SK-N-SH treated with all-trans-retinoic acid at 6 μM for 48 hours (cell line): ENCODE results near the gene ACP2.

Source experiments
- ATAC-seq: fragments of 200-7000 bp; cut with Tn5 transposase; 3 replicates; pipeline ENCODE4 v1.9.1; 2020; ENCODE audit warnings: mild to moderate bottlenecking, moderate library complexity
- ARNTL ChIP-seq: fragments of 450-650 bp; formaldehyde crosslinking; IDR thresholded peaks from 2 replicates; pipeline ENCODE4 v1.5.0; 2020; ENCODE audit warnings: low read depth, mild to moderate bottlenecking, moderate library complexity, borderline replicate concordance
- BACH2 ChIP-seq: fragments of 250-450 bp; sonication (Bioruptor Pico); IDR thresholded peaks from 2 replicates; pipeline ENCODE4 v1.9.0; 2021; ENCODE audit warnings: mild to moderate bottlenecking, borderline replicate concordance
- CREB5 ChIP-seq: fragments of 250-450 bp; sonication (Bioruptor Pico); IDR thresholded peaks from 2 replicates; pipeline ENCODE4 v1.5.1; 2020; ENCODE audit warnings: low read depth, mild to moderate bottlenecking, moderate library complexity
- CSDC2 ChIP-seq: fragments of 250-450 bp; sonication (Bioruptor Pico); IDR thresholded peaks from 2 replicates; pipeline ENCODE4 v1.5.0; 2020; ENCODE audit warnings: mild to moderate bottlenecking, moderate library complexity
- CSRNP3 ChIP-seq: fragments of 250-450 bp; sonication (Bioruptor Pico); IDR thresholded peaks from 2 replicates; pipeline ENCODE4 v1.5.1; 2021; ENCODE audit warnings: mild to moderate bottlenecking, moderate library complexity
- ESRRG ChIP-seq: fragments of 250-450 bp; sonication (Bioruptor Pico); IDR thresholded peaks from 2 replicates; pipeline ENCODE4 v1.6.1; 2021; ENCODE audit warnings: mild to moderate bottlenecking
- GLIS3 ChIP-seq: fragments of 250-450 bp; sonication (Bioruptor Pico); IDR thresholded peaks from 2 replicates; pipeline ENCODE4 v1.5.0; 2020; ENCODE audit warnings: mild to moderate bottlenecking, moderate library complexity
- ISL1 ChIP-seq: fragments of 250-450 bp; sonication (Bioruptor Pico); IDR thresholded peaks from 2 replicates; pipeline ENCODE4 v2.1.2; 2022; ENCODE audit warnings: mild to moderate bottlenecking, moderate library complexity
- PATZ1 ChIP-seq: fragments of 250-450 bp; sonication (Bioruptor Pico); IDR thresholded peaks from 2 replicates; pipeline ENCODE4 v1.8.0; 2020; ENCODE audit warnings: mild to moderate bottlenecking, moderate library complexity, borderline replicate concordance
- POU6F1 ChIP-seq: fragments of 250-450 bp; sonication (Bioruptor Pico); IDR thresholded peaks from 2 replicates; pipeline ENCODE4 v1.8.0; 2021; ENCODE audit warnings: low read depth, mild to moderate bottlenecking, moderate library complexity, borderline replicate concordance
- PPARA ChIP-seq: fragments of 250-450 bp; sonication (Bioruptor Pico); IDR thresholded peaks from 2 replicates; pipeline ENCODE4 v1.5.0; 2020; ENCODE audit warnings: mild to moderate bottlenecking, borderline replicate concordance
- RARB ChIP-seq: fragments of 250-450 bp; sonication (Bioruptor Pico); IDR thresholded peaks from 2 replicates; pipeline ENCODE4 v1.8.0; 2021; ENCODE audit warnings: mild to moderate bottlenecking, moderate library complexity
- SNAI2 ChIP-seq: fragments of 250-450 bp; sonication (Bioruptor Pico); IDR thresholded peaks from 2 replicates; pipeline ENCODE4 v1.5.0; 2020; ENCODE audit warnings: mild to moderate bottlenecking, moderate library complexity
- TCF4 ChIP-seq: fragments of 250-450 bp; sonication (Bioruptor Pico); IDR thresholded peaks from 2 replicates; pipeline ENCODE4 v1.8.0; 2021; ENCODE audit warnings: mild to moderate bottlenecking, moderate library complexity, borderline replicate concordance
- TOX ChIP-seq: fragments of 250-450 bp; sonication (Bioruptor Pico); IDR thresholded peaks from 2 replicates; pipeline ENCODE4 v1.8.0; 2021; ENCODE audit warnings: mild to moderate bottlenecking, moderate library complexity, borderline replicate concordance
- TSHZ2 ChIP-seq: fragments of 250-450 bp; sonication (Bioruptor Pico); IDR thresholded peaks from 2 replicates; pipeline ENCODE4 v1.5.0; 2020; ENCODE audit warnings: mild to moderate bottlenecking, moderate library complexity
- ZC3H10 ChIP-seq: fragments of 250-450 bp; sonication (Bioruptor Pico); IDR thresholded peaks from 2 replicates; pipeline ENCODE4 v1.5.1; 2021; ENCODE audit warnings: mild to moderate bottlenecking, moderate library complexity
- ZFP3 ChIP-seq: fragments of 250-450 bp; sonication (Bioruptor Pico); IDR thresholded peaks from 2 replicates; pipeline ENCODE4 v1.5.0; 2020; ENCODE audit warnings: mild to moderate bottlenecking, moderate library complexity
- ZFP30 ChIP-seq: fragments of 450-650 bp; formaldehyde crosslinking; IDR thresholded peaks from 2 replicates; pipeline ENCODE4 v1.5.0; 2022; ENCODE audit warnings: mild to moderate bottlenecking, moderate library complexity
- ZNF565 ChIP-seq: fragments of 450-650 bp; formaldehyde crosslinking; conservative IDR thresholded peaks from 2 replicates; pipeline ENCODE4 v1.5.0; 2020; ENCODE audit warnings: low read depth, mild to moderate bottlenecking, moderate library complexity
- ZNF70 ChIP-seq: fragments of 450-650 bp; formaldehyde crosslinking; IDR thresholded peaks from 2 replicates; pipeline ENCODE4 v1.5.0; 2020; ENCODE audit warnings: mild to moderate bottlenecking, moderate library complexity
- ZNF8 ChIP-seq: fragments of 450-650 bp; formaldehyde crosslinking; IDR thresholded peaks from 2 replicates; pipeline ENCODE4 v1.5.0; 2020; ENCODE audit warnings: mild to moderate bottlenecking, moderate library complexity

Gene ACP2

GRCh38 chr11:47244448-47245350 is 3.9 kb downstream of the ACP2 start:
- no peak for TF ChIP-seq ZNF8 (CRISPR knock-in tag)
- no peak for TF ChIP-seq ISL1
- TF ChIP-seq ZNF70 (CRISPR knock-in tag), result no peak
- TF ChIP-seq CSRNP3, result no peak
- no peak for TF ChIP-seq CSDC2 (CRISPR knock-in tag)
- no peak for TF ChIP-seq RARB
- TF ChIP-seq POU6F1, result no peak
- no peak for TF ChIP-seq BACH2 (CRISPR knock-in tag)
- TF ChIP-seq GLIS3, result no peak
- TF ChIP-seq TOX, result no peak
- TF ChIP-seq ZNF565, result no peak
- TF ChIP-seq ESRRG, result no peak
- TF ChIP-seq PATZ1 (CRISPR knock-in tag), result no peak
- no peak for TF ChIP-seq TSHZ2 (CRISPR knock-in tag)
- TF ChIP-seq ZFP30 (CRISPR knock-in tag), result no peak
- no peak for TF ChIP-seq TCF4 (CRISPR knock-in tag)
- no peak for TF ChIP-seq ARNTL (CRISPR knock-in tag)
- no peak for TF ChIP-seq ZFP3 (CRISPR knock-in tag)
- TF ChIP-seq CREB5 (CRISPR knock-in tag), result no peak
- no peak for ATAC-seq

- no peak for ATAC-seq
- no peak for TF ChIP-seq ZNF8 (CRISPR knock-in tag)
- TF ChIP-seq CSDC2 (CRISPR knock-in tag), result no peak
- TF ChIP-seq, all 23 proteins: peak for 0
Observed at GRCh38 chr11:47243454-47243853, 5.2 kb downstream of the ACP2 start.

- ATAC-seq, result no peak; the same call in 2 of the 3 replicates
- TF ChIP-seq PPARA (CRISPR knock-in tag) (no peak), POU6F1 (no peak), TSHZ2 (CRISPR knock-in tag) (no peak), ARNTL (CRISPR knock-in tag) (no peak), SNAI2 (no peak), ZNF565 (no peak), ZFP30 (CRISPR knock-in tag) (no peak), ESRRG (no peak), RARB (no peak), ZNF70 (CRISPR knock-in tag) (no peak), ZC3H10 (CRISPR knock-in tag) (no peak)
Observed at GRCh38 chr11:47242596-47243192, 5.9 kb downstream of the ACP2 start.
